Measurements from ENCODE around the gene FNDC3B.

FNDC3B gene

GRCh38 chr3:172125963-172126457 is 86.6 kb downstream of the FNDC3B start:
- TF ChIP-seq USF1 (IDR thresholded peaks at IDR 0.05) = no peak
- 0 out of 2 replicates have a peak, but pooled peaks have one; percentile 32 for TF ChIP-seq NFIC (IDR thresholded peaks at IDR 0.05)
- TF ChIP-seq EGR1 (IDR thresholded peaks at IDR 0.05) = no peak
- TF ChIP-seq FOXM1 (IDR thresholded peaks at IDR 0.05; ENCODE audit: borderline replicate concordance, low read depth) = no peak
- TF ChIP-seq ZBTB7A (IDR thresholded peaks at IDR 0.05; ENCODE audit: low read depth) = no peak
- TF ChIP-seq MAX (IDR thresholded peaks at IDR 0.05) = peak; percentile 49; the same call in 1 of the 2 replicates
- no peak for TF ChIP-seq YY1 (IDR thresholded peaks at IDR 0.05; ENCODE audit: low read depth)

GRCh38 chr3:172126741-172127140 is 87.4 kb downstream of the FNDC3B start:
- TF ChIP-seq TEAD4 (IDR thresholded peaks at IDR 0.05) (no peak), NFIC (IDR thresholded peaks at IDR 0.05) (no peak)

GRCh38 chr3:172127141-172127540 is 87.8 kb downstream of the FNDC3B start:
- TF ChIP-seq EGR1 (IDR thresholded peaks at IDR 0.05) (no peak), ZBTB7A (IDR thresholded peaks at IDR 0.05; ENCODE audit: low read depth) (no peak), TAF1 (IDR thresholded peaks at IDR 0.05; ENCODE audit: low read depth) (no peak), USF1 (IDR thresholded peaks at IDR 0.05) (no peak), MAX (IDR thresholded peaks at IDR 0.05) (no peak), CEBPB (IDR thresholded peaks at IDR 0.05) (no peak), FOXM1 (IDR thresholded peaks at IDR 0.05; ENCODE audit: borderline replicate concordance, low read depth) (no peak), REST (IDR thresholded peaks at IDR 0.05; ENCODE audit: low read depth) (no peak), NFIC (IDR thresholded peaks at IDR 0.05) (no peak), YY1 (IDR thresholded peaks at IDR 0.05; ENCODE audit: low read depth) (no peak), CREB1 (IDR thresholded peaks at IDR 0.05; ENCODE audit: low read depth) (no peak), RAD21 (IDR thresholded peaks at IDR 0.05; ENCODE audit: low read depth) (no peak), EP300 (IDR thresholded peaks at IDR 0.05; ENCODE audit: borderline replicate concordance) (no peak), TEAD4 (IDR thresholded peaks at IDR 0.05) (no peak), TCF12 (IDR thresholded peaks at IDR 0.05; ENCODE audit: low read depth) (no peak)

- TF ChIP-seq EGR1 (IDR thresholded peaks at IDR 0.05) = no peak
- no peak for TF ChIP-seq EP300 (IDR thresholded peaks at IDR 0.05; ENCODE audit: borderline replicate concordance)
These were observed 88.7 kb downstream of the FNDC3B start for GRCh38 chr3:172127929-172128580.

GRCh38 chr3:172128858-172129257 is 89.5 kb downstream of the FNDC3B start:
- TF ChIP-seq RAD21 (IDR thresholded peaks at IDR 0.05; ENCODE audit: low read depth) (no peak), CREB1 (IDR thresholded peaks at IDR 0.05; ENCODE audit: low read depth) (no peak), ZBTB7A (IDR thresholded peaks at IDR 0.05; ENCODE audit: low read depth) (no peak), MAX (IDR thresholded peaks at IDR 0.05) (no peak), CEBPB (IDR thresholded peaks at IDR 0.05) (no peak), NFIC (IDR thresholded peaks at IDR 0.05) (no peak), EGR1 (IDR thresholded peaks at IDR 0.05) (no peak), TEAD4 (IDR thresholded peaks at IDR 0.05) (no peak), TCF12 (IDR thresholded peaks at IDR 0.05; ENCODE audit: low read depth) (no peak), EP300 (IDR thresholded peaks at IDR 0.05; ENCODE audit: borderline replicate concordance) (no peak), YY1 (IDR thresholded peaks at IDR 0.05; ENCODE audit: low read depth) (no peak), REST (IDR thresholded peaks at IDR 0.05; ENCODE audit: low read depth) (no peak), FOXM1 (IDR thresholded peaks at IDR 0.05; ENCODE audit: borderline replicate concordance, low read depth) (no peak), TAF1 (IDR thresholded peaks at IDR 0.05; ENCODE audit: low read depth) (no peak), USF1 (IDR thresholded peaks at IDR 0.05) (no peak)

Measured in Ishikawa (cell line).